Measurements from ENCODE around the gene CCSAP. TPM values are rescaled to one million over a fixed set of nuclear protein-coding genes. Genes with fewer than 3 reads are reported as not detected.

The CCSAP gene
- total and polyA plus RNA-seq, 2 of the 13 experiments (the other 11 are each of a cell fraction or from before 2014, with no cell fraction given), result 3.7 to 9.0 TPM

GRCh38 chr1:229281339-229281926, 61.4 kb downstream of the CCSAP start (continued):
- TF ChIP-seq KIAA2018 (CRISPR knock-in tag; IDR thresholded peaks at IDR 0.05; ENCODE audit: borderline replicate concordance) (no peak), ZNF180 (CRISPR knock-in tag; IDR thresholded peaks at IDR 0.05; ENCODE audit: borderline replicate concordance, low read depth) (no peak), ZNF569 (CRISPR knock-in tag; IDR thresholded peaks at IDR 0.05; ENCODE audit: borderline replicate concordance) (no peak), CBX5 (CRISPR knock-in tag; IDR thresholded peaks at IDR 0.05; ENCODE audit: borderline replicate concordance) (no peak), NCOR1 (IDR thresholded peaks at IDR 0.05; ENCODE audit: borderline replicate concordance, low read length) (no peak), ATRX (CRISPR knock-in tag; IDR thresholded peaks at IDR 0.05; ENCODE audit: borderline replicate concordance) (no peak), WIZ (CRISPR knock-in tag; IDR thresholded peaks at IDR 0.05) (no peak), SSRP1 (CRISPR knock-in tag; IDR thresholded peaks at IDR 0.05) (no peak), MTA3 (CRISPR knock-in tag; IDR thresholded peaks at IDR 0.05) (no peak)
